ENCODE data around the gene RNF213.

The RNF213 gene

GRCh38 chr17:80414803-80415625, 154.4 kb downstream of the RNF213 start, which contains the start of gene ENDOV (continued):
- 0 out of 2 replicates have a peak, but pooled peaks have one; percentile 46 for TF ChIP-seq ZSCAN5A (tag by site-specific recombination; IDR thresholded peaks at IDR 0.05)
- no peak for TF ChIP-seq PBX3 (CRISPR knock-in tag; IDR thresholded peaks at IDR 0.05)
- no peak for TF ChIP-seq ZNF37A (tag by site-specific recombination; IDR thresholded peaks at IDR 0.05)
- TF ChIP-seq ZNF645 (tag by site-specific recombination; IDR thresholded peaks at IDR 0.05) = no peak
- no peak for TF ChIP-seq ZNF488 (tag by site-specific recombination; IDR thresholded peaks at IDR 0.05)
- TF ChIP-seq ZBTB10 (tag by site-specific recombination; IDR thresholded peaks at IDR 0.05) = no peak; the same call in 1 of the 2 replicates
- TF ChIP-seq RBAK (tag by site-specific recombination; IDR thresholded peaks at IDR 0.05) = no peak
- TF ChIP-seq ZNF138 (tag by site-specific recombination; IDR thresholded peaks at IDR 0.05; ENCODE audit: borderline replicate concordance) = no peak
- no peak for TF ChIP-seq SETDB1 (IDR thresholded peaks at IDR 0.05; ENCODE audit: insufficient read length, low read length)
- TF ChIP-seq ZBTB49 (tag by site-specific recombination; IDR thresholded peaks at IDR 0.05; ENCODE audit: low read depth) = no peak
- peak; percentile 79 for TF ChIP-seq ZNF610 (tag by site-specific recombination; IDR thresholded peaks at IDR 0.05; ENCODE audit: borderline replicate concordance)
- TF ChIP-seq ZNF221 (tag by site-specific recombination; IDR thresholded peaks at IDR 0.05; ENCODE audit: borderline replicate concordance) = no peak
- TF ChIP-seq GLI4 (tag by site-specific recombination; IDR thresholded peaks at IDR 0.05) = no peak
- peak; percentile 100 for TF ChIP-seq ZBTB20 (tag by site-specific recombination; IDR thresholded peaks at IDR 0.05)
- TF ChIP-seq ZNF214 (tag by site-specific recombination; IDR thresholded peaks at IDR 0.05; ENCODE audit: borderline replicate concordance) = no peak
- TF ChIP-seq ZNF624 (tag by site-specific recombination; IDR thresholded peaks at IDR 0.05) = no peak
- TF ChIP-seq ZNF366 (tag by site-specific recombination; conservative IDR thresholded peaks at IDR 0.05) = no peak
- TF ChIP-seq ZNF174 (tag by site-specific recombination; IDR thresholded peaks at IDR 0.05) = no peak
- no peak for TF ChIP-seq ZNF155 (tag by site-specific recombination; IDR thresholded peaks at IDR 0.05)
- peak; percentile 97 for TF ChIP-seq ELK4 (IDR thresholded peaks at IDR 0.05; ENCODE audit: borderline replicate concordance, low read depth, low read length)
- TF ChIP-seq ZNF670 (tag by site-specific recombination; IDR thresholded peaks at IDR 0.05; ENCODE audit: low read depth) = no peak
- TF ChIP-seq ZNF18 (tag by site-specific recombination; IDR thresholded peaks at IDR 0.05) = 0 out of 2 replicates have a peak, but pooled peaks have one; percentile 18
- no peak for TF ChIP-seq HOXD13 (CRISPR knock-in tag; IDR thresholded peaks at IDR 0.05; ENCODE audit: borderline replicate concordance)
- TF ChIP-seq ZNF510 (tag by site-specific recombination; IDR thresholded peaks at IDR 0.05; ENCODE audit: insufficient replicate concordance) = no peak
- no peak for TF ChIP-seq ZNF248 (tag by site-specific recombination; IDR thresholded peaks at IDR 0.05)
- TF ChIP-seq ZNF350 (tag by site-specific recombination; IDR thresholded peaks at IDR 0.05) = no peak

All from HEK293 (cell line).